HG03575 (cell line): ENCODE measurements around the gene MALRD1.

Experiments used
- ATAC-seq: cut with Tn5 transposase; IDR thresholded peaks from one replicate; pipeline ENCODE4 v1.9.1; 2021; ENCODE audit not compliant: unreplicated experiment, insufficient number of reproducible peaks, low FRiP score; ENCODE audit errors: extremely low read depth

MALRD1 gene

GRCh38 chr10:19656420-19657042 is 607.9 kb downstream of the MALRD1 start:
- no peak for ATAC-seq

GRCh38 chr10:19658131-19658530 is 609.5 kb downstream of the MALRD1 start:
- ATAC-seq: no peak

- ATAC-seq: no peak
These were observed 610.1 kb downstream of the MALRD1 start for GRCh38 chr10:19658622-19659233.

GRCh38 chr10:19659920-19660655 is 611.5 kb downstream of the MALRD1 start:
- ATAC-seq: no peak

GRCh38 chr10:19663344-19663743 is 614.7 kb downstream of the MALRD1 start:
- ATAC-seq: no peak

GRCh38 chr10:19668116-19668515 is 619.5 kb downstream of the MALRD1 start:
- no peak for ATAC-seq

- no peak for ATAC-seq
These were observed 627.5 kb downstream of the MALRD1 start for GRCh38 chr10:19676063-19676462.

- ATAC-seq: no peak
These were observed 634.8 kb downstream of the MALRD1 start for GRCh38 chr10:19683356-19683755.

- ATAC-seq: no peak
These were observed 635.4 kb downstream of the MALRD1 start for GRCh38 chr10:19683960-19684359.

- ATAC-seq: no peak
These were observed 639.7 kb downstream of the MALRD1 start for GRCh38 chr10:19688344-19688743.

- no peak for ATAC-seq
These were observed 640.6 kb downstream of the MALRD1 start for GRCh38 chr10:19689231-19689630.

- ATAC-seq: no peak
These were observed 650.7 kb downstream of the MALRD1 start for GRCh38 chr10:19699299-19699698.

GRCh38 chr10:19701427-19702052 is 652.9 kb downstream of the MALRD1 start:
- ATAC-seq: no peak

GRCh38 chr10:19702215-19702614 is 653.6 kb downstream of the MALRD1 start:
- ATAC-seq: no peak

- ATAC-seq: no peak
These were observed 655.9 kb downstream of the MALRD1 start for GRCh38 chr10:19704544-19704943.

GRCh38 chr10:19705250-19705649 is 656.6 kb downstream of the MALRD1 start:
- no peak for ATAC-seq

GRCh38 chr10:19706904-19707303 is 658.3 kb downstream of the MALRD1 start:
- no peak for ATAC-seq

- ATAC-seq: no peak
These were observed 658.8 kb downstream of the MALRD1 start for GRCh38 chr10:19707376-19707775.

- ATAC-seq: no peak
These were observed 659.4 kb downstream of the MALRD1 start for GRCh38 chr10:19708031-19708430.

- no peak for ATAC-seq
These were observed 662.0 kb downstream of the MALRD1 start for GRCh38 chr10:19710600-19710999.
